HG03571 (cell line): ENCODE measurements around the gene GFPT2.

ENCODE experiments used
- ATAC-seq: cut with Tn5 transposase; IDR thresholded peaks from one replicate; pipeline ENCODE4 v1.9.1; 2021; ENCODE audit not compliant: unreplicated experiment

GFPT2 gene

GRCh38 chr5:180287868-180288267 is 65.3 kb downstream of the GFPT2 start:
- no peak for ATAC-seq

GRCh38 chr5:180287404-180287803 is 65.7 kb downstream of the GFPT2 start:
- no peak for ATAC-seq

GRCh38 chr5:180284149-180284548 is 69.0 kb downstream of the GFPT2 start:
- no peak for ATAC-seq

GRCh38 chr5:180283026-180283615 is 70.0 kb downstream of the GFPT2 start:
- ATAC-seq = no peak

- no peak for ATAC-seq
Measured at GRCh38 chr5:180282281-180282680, 70.9 kb downstream of the GFPT2 start.

GRCh38 chr5:180281706-180282105 is 71.4 kb downstream of the GFPT2 start:
- ATAC-seq = no peak

- ATAC-seq = no peak
Measured at GRCh38 chr5:180274695-180275094, 78.4 kb downstream of the GFPT2 start.

- no peak for ATAC-seq
Measured at GRCh38 chr5:180271221-180271620, 81.9 kb downstream of the GFPT2 start.

GRCh38 chr5:180259260-180259611 is 93.9 kb downstream of the GFPT2 start:
- no peak for ATAC-seq

GRCh38 chr5:180253036-180253824 is 99.9 kb downstream of the GFPT2 start:
- no peak for ATAC-seq

- no peak for ATAC-seq
Measured at GRCh38 chr5:180251887-180252286, 101.2 kb downstream of the GFPT2 start.

GRCh38 chr5:180251141-180251540 is 102.0 kb downstream of the GFPT2 start:
- no peak for ATAC-seq
